H1 (cell line): ENCODE results near the gene ETV2.

Experiments used
- EGR1 ChIP-seq: IDR thresholded peaks from 2 replicates; pipeline ENCODE4 v1.6.1; 2011; ENCODE audit warnings: low read depth, low read length, borderline replicate concordance
- GABPA ChIP-seq: IDR thresholded peaks from 2 replicates; pipeline ENCODE4 v1.6.1; 2011; ENCODE audit warnings: mild to moderate bottlenecking, low read length, moderate library complexity, borderline replicate concordance; ENCODE audit not compliant: insufficient read depth
- POLR2A ChIP-seq, 2 experiments: IDR thresholded peaks; 1 replicate in 1 of 2; 2 replicates in 1 of 2; pipeline ENCODE4 v1.6.1; 2011; ENCODE audit warnings: low read depth in 2 of 2, low read length in 2 of 2, mild to moderate bottlenecking in 2 of 2; ENCODE audit errors: control extremely low read depth in 1 of 2
- TF ChIP-seq, protein P1 (sequence below): IDR thresholded peaks from 2 replicates; pipeline ENCODE4 v1.6.1; 2011; ENCODE audit warnings: low read length, improper control_type of control experiment
- TF ChIP-seq, protein P2 (sequence below): IDR thresholded peaks from 2 replicates; pipeline ENCODE4 v1.6.1; 2012; ENCODE audit warnings: low read length, inconsistent platforms
- TF ChIP-seq, protein P3 (sequence below), 3 experiments: IDR thresholded peaks; 1 replicate in 2 of 3; 2 replicates in 1 of 3; pipeline versions ENCODE4 v1.5.1 to v1.6.1; 2011; ENCODE audit warnings: low read length in 3 of 3, mild to moderate bottlenecking in 3 of 3, inconsistent platforms in 2 of 3, low read depth in 1 of 3, moderate library complexity in 1 of 3; ENCODE audit not compliant: insufficient read depth in 1 of 3; ENCODE audit errors: control extremely low read depth in 1 of 3
- TF ChIP-seq, protein P4 (sequence below): IDR thresholded peaks from 2 replicates; pipeline ENCODE4 v1.6.1; 2012; ENCODE audit warnings: inconsistent platforms
- TF ChIP-seq, protein P5 (sequence below): IDR thresholded peaks from 2 replicates; pipeline ENCODE4 v1.6.1; 2012; ENCODE audit warnings: inconsistent platforms

DNA sequence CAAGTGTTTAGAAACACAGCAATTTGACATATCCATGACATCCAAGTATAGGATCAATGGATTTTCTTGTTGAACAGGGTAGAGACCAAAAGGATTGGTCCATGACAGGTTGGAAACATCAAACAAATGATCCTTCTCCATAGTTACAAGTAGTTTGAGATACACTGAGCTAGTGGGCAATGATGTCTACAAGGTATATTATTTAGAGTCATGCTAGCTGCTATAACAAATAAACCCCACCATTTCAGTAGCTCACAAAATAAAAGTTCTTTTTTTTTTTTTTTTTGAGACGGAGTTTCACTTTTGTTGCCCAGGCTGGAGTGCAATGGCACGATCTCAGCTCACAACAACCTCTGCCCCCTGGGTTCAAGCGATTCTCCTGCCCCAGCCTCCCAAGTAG lies 33.9 kb upstream of the ETV2 start:
- no peak for TF ChIP-seq EGR1
- TF ChIP-seq POLR2A (IDR thresholded peaks at IDR 0.05; ENCODE audit: control extremely low read depth in 1 of 2, low read depth in 2 of 2, low read length in 2 of 2): no peak
- TF ChIP-seq, protein P1, sequence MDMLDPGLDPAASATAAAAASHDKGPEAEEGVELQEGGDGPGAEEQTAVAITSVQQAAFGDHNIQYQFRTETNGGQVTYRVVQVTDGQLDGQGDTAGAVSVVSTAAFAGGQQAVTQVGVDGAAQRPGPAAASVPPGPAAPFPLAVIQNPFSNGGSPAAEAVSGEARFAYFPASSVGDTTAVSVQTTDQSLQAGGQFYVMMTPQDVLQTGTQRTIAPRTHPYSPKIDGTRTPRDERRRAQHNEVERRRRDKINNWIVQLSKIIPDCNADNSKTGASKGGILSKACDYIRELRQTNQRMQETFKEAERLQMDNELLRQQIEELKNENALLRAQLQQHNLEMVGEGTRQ: no peak
- TF ChIP-seq, protein P2, sequence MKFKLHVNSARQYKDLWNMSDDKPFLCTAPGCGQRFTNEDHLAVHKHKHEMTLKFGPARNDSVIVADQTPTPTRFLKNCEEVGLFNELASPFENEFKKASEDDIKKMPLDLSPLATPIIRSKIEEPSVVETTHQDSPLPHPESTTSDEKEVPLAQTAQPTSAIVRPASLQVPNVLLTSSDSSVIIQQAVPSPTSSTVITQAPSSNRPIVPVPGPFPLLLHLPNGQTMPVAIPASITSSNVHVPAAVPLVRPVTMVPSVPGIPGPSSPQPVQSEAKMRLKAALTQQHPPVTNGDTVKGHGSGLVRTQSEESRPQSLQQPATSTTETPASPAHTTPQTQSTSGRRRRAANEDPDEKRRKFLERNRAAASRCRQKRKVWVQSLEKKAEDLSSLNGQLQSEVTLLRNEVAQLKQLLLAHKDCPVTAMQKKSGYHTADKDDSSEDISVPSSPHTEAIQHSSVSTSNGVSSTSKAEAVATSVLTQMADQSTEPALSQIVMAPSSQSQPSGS: no peak
- TF ChIP-seq, protein P3, sequence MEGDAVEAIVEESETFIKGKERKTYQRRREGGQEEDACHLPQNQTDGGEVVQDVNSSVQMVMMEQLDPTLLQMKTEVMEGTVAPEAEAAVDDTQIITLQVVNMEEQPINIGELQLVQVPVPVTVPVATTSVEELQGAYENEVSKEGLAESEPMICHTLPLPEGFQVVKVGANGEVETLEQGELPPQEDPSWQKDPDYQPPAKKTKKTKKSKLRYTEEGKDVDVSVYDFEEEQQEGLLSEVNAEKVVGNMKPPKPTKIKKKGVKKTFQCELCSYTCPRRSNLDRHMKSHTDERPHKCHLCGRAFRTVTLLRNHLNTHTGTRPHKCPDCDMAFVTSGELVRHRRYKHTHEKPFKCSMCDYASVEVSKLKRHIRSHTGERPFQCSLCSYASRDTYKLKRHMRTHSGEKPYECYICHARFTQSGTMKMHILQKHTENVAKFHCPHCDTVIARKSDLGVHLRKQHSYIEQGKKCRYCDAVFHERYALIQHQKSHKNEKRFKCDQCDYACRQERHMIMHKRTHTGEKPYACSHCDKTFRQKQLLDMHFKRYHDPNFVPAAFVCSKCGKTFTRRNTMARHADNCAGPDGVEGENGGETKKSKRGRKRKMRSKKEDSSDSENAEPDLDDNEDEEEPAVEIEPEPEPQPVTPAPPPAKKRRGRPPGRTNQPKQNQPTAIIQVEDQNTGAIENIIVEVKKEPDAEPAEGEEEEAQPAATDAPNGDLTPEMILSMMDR (IDR thresholded peaks at IDR 0.05; ENCODE audit: control extremely low read depth in 1 of 3, insufficient read depth in 1 of 3, low read depth in 1 of 3, low read length in 3 of 3): no peak
- no peak for TF ChIP-seq GABPA
- TF ChIP-seq, protein P4, sequence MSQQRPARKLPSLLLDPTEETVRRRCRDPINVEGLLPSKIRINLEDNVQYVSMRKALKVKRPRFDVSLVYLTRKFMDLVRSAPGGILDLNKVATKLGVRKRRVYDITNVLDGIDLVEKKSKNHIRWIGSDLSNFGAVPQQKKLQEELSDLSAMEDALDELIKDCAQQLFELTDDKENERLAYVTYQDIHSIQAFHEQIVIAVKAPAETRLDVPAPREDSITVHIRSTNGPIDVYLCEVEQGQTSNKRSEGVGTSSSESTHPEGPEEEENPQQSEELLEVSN: no peak
- TF ChIP-seq, protein P5, sequence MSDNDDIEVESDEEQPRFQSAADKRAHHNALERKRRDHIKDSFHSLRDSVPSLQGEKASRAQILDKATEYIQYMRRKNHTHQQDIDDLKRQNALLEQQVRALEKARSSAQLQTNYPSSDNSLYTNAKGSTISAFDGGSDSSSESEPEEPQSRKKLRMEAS: no peak
